BE2C (cell line): ENCODE data around the gene NPR3.

Experiments used
- DNase-seq: peaks from one replicate; pipeline ENCODE4 v3.0.0-alpha.2; 2020
- H3K27me3 ChIP-seq: fragments of 250-450 bp; sonication (Bioruptor Pico); 2 replicates; pipeline ENCODE4 v1.5.1; 2020; ENCODE audit warnings: mild to moderate bottlenecking
- H3K36me3 ChIP-seq: fragments of 250-450 bp; sonication (Bioruptor Pico); 2 replicates; pipeline ENCODE4 v1.5.1; 2020; ENCODE audit warnings: mild to moderate bottlenecking
- H3K4me1 ChIP-seq: fragments of 250-450 bp; sonication (Bioruptor Pico); 2 replicates; pipeline ENCODE4 v1.5.1; 2020
- H3K4me3 ChIP-seq: 2 replicates; pipeline ENCODE4 v1.5.1; 2011; ENCODE audit warnings: low read depth, low read length
- H3K9me3 ChIP-seq: fragments of 250-450 bp; sonication (Bioruptor Pico); 2 replicates; pipeline ENCODE4 v1.5.1; 2020
- TF ChIP-seq, protein P1 (sequence below): IDR thresholded peaks from 2 replicates; pipeline ENCODE4 v1.5.1; 2012; ENCODE audit warnings: mild to moderate bottlenecking, low read depth, low read length

NPR3 gene

DNA sequence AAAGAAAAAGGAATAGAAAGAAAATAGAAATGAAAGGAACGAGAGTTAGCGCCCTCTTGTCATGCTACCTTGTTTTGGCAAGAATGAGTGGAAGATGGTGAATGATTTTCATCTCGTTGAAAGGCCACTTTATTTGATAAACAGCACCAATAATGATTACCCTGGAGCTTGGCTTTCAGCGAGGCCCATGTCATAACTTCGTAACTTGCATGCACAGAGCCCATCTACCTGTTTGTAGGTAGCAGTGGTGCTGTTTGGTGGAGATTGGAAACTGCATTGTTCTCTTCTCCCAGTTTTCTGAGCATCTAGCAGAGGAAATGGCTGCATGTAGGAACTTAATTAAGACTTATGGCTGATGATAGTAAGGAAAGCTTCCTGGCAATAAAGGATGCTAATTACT is 59.3 kb downstream of the NPR3 start:
- H3K4me1 ChIP-seq = no peaks in the 10 kb centered on the region
- no peaks in the 10 kb centered on the region for H3K27me3 ChIP-seq
- H3K36me3 ChIP-seq = no peaks in the 10 kb centered on the region
- TF ChIP-seq, protein P1, sequence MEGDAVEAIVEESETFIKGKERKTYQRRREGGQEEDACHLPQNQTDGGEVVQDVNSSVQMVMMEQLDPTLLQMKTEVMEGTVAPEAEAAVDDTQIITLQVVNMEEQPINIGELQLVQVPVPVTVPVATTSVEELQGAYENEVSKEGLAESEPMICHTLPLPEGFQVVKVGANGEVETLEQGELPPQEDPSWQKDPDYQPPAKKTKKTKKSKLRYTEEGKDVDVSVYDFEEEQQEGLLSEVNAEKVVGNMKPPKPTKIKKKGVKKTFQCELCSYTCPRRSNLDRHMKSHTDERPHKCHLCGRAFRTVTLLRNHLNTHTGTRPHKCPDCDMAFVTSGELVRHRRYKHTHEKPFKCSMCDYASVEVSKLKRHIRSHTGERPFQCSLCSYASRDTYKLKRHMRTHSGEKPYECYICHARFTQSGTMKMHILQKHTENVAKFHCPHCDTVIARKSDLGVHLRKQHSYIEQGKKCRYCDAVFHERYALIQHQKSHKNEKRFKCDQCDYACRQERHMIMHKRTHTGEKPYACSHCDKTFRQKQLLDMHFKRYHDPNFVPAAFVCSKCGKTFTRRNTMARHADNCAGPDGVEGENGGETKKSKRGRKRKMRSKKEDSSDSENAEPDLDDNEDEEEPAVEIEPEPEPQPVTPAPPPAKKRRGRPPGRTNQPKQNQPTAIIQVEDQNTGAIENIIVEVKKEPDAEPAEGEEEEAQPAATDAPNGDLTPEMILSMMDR = no peak
- DNase-seq = no peak
- no peak overlapping the region for H3K4me3 ChIP-seq
- H3K9me3 ChIP-seq = no peaks in the 10 kb centered on the region

DNA sequence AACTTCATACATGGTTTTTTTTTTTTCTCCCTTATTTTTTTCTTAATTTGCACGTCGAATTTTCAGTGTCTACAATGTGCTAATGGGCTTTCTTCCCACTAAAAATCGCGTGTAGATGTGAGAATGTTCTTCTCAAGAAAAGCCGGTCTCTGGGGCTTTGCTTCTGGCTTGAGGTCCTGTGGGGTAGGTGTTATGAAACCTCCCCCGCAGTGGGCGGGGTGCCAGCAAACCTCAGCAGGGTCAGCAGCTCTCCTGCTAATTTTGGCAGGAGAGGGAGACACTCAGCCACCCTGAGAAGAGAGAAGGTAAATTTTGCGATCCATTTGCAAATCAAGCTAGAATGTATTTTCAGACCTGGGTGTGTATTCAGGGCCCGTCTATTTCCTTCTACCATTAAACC is 59.9 kb downstream of the NPR3 start:
- no peak for DNase-seq
- TF ChIP-seq, protein P1 = no peak
- H3K4me3 ChIP-seq = no peak overlapping the region
- no peaks in the 10 kb centered on the region for H3K4me1 ChIP-seq
- no peaks in the 10 kb centered on the region for H3K27me3 ChIP-seq
- no peaks in the 10 kb centered on the region for H3K36me3 ChIP-seq
- no peaks in the 10 kb centered on the region for H3K9me3 ChIP-seq

DNA sequence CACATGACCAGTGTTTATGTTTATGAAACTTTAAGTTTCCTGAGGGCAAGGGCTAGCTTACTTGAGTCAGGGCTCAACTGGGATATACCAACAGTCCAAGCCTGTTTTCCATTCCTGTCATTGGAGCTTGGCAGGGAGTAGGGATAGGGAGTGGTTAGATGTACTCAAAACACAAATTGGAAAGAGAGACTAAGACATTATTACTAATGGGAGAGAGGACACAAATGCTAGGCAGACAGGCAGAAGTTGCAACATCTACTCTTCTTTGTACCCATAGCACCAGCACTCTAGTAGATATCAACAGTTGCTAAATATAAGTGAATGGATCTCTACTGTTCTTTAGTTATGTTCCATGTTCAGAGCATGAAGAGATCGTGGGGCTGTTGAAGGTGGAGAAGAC is 62.8 kb downstream of the NPR3 start:
- no peak for DNase-seq
- Histone ChIP-seq H3K36me3 (no peaks in the 10 kb centered on the region), H3K4me1 (no peaks in the 10 kb centered on the region), H3K4me3 (no peak overlapping the region), H3K27me3 (no peaks in the 10 kb centered on the region), H3K9me3 (no peaks in the 10 kb centered on the region)
- TF ChIP-seq, protein P1 = no peak

GRCh38 chr5:32776200-32776599 is 65.1 kb downstream of the NPR3 start:
- Histone ChIP-seq H3K4me1 (no peaks in the 10 kb centered on the region), H3K27me3 (no peaks in the 10 kb centered on the region), H3K4me3 (no peak overlapping the region), H3K36me3 (no peaks in the 10 kb centered on the region), H3K9me3 (no peaks in the 10 kb centered on the region)
- no peak for DNase-seq
- TF ChIP-seq, protein P1 = no peak

GRCh38 chr5:32777222-32777621 is 66.1 kb downstream of the NPR3 start:
- TF ChIP-seq, protein P1 = no peak
- H3K4me1 ChIP-seq = no peaks in the 10 kb centered on the region
- H3K4me3 ChIP-seq = no peak overlapping the region
- DNase-seq = no peak
- H3K36me3 ChIP-seq = no peaks in the 10 kb centered on the region
- no peaks in the 10 kb centered on the region for H3K9me3 ChIP-seq
- H3K27me3 ChIP-seq = no peaks in the 10 kb centered on the region

DNA sequence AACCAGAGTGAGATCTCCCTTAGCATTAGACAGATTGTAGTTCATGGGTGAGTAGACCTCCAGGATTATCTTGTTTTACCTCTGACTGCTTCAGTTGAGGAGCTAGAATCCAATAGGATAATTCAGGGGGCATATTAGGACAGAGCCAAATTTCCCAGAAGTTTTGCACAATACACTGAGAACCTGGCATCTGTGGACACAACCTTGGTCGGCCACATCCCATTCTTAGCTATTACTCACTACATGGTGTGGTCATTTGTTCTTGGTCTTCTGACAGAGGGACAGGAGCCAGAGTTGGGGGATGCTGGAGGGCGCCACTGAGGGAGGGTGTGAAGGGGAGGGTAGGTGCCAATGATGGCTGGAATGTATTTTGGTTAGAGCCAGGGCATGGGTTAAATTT is 66.6 kb downstream of the NPR3 start:
- TF ChIP-seq, protein P1 = no peak
- Histone ChIP-seq H3K9me3 (no peaks in the 10 kb centered on the region), H3K27me3 (no peaks in the 10 kb centered on the region), H3K36me3 (no peaks in the 10 kb centered on the region), H3K4me1 (no peaks in the 10 kb centered on the region), H3K4me3 (no peak overlapping the region)
- DNase-seq = no peak
